ENCODE results near the gene SAMD11.
"Not testable (repeated sequence)": the region's sequence is repeated elsewhere in the genome, so short reads cannot be mapped to it uniquely, and the experiment has no call there.

The SAMD11 gene

DNA sequence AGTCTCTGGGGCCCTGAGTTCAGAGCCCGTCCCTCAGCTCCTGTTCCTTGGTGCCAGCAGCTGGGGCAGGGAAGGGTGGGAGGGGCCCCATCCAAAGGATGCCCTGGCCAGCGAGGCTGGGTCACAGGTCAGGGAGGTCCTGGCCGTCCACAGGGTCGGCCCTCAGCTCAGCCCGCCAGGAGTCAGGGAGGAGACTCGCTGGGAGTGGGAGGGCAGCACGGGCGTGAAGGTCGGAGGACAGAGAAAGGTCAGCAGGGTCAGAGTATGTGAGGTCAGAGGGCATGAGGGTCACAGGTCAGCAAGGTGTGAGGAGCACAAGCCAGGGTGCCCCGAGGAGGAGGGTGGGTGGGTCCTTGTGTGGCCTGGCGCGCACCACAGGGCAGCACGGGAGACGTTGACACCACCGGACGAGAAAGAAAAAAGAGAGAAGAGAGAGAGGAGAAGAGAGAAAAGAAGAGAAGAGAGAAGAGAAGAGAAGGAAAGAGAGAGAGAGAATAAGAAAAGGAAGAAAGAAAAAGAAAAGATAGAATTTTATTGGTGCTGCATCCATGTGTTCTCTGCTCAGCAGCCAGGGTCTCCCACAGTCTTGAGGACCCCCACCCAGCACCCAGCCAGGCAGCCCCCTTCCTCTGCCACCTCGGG is 51.1 kb downstream of the SAMD11 start:
- H3K27ac ChIP-seq = no peak overlapping the region
- H3K4me1 ChIP-seq (ENCODE audit: low read depth, poor library complexity, severe bottlenecking) = peaks cover 13% of the 10 kb centered on the region
- H3K4me3 ChIP-seq (IDR thresholded peaks at IDR 0.05; ENCODE audit: insufficient read depth, low read depth, low read length) = no peak overlapping the region
- TF ChIP-seq, protein P1, sequence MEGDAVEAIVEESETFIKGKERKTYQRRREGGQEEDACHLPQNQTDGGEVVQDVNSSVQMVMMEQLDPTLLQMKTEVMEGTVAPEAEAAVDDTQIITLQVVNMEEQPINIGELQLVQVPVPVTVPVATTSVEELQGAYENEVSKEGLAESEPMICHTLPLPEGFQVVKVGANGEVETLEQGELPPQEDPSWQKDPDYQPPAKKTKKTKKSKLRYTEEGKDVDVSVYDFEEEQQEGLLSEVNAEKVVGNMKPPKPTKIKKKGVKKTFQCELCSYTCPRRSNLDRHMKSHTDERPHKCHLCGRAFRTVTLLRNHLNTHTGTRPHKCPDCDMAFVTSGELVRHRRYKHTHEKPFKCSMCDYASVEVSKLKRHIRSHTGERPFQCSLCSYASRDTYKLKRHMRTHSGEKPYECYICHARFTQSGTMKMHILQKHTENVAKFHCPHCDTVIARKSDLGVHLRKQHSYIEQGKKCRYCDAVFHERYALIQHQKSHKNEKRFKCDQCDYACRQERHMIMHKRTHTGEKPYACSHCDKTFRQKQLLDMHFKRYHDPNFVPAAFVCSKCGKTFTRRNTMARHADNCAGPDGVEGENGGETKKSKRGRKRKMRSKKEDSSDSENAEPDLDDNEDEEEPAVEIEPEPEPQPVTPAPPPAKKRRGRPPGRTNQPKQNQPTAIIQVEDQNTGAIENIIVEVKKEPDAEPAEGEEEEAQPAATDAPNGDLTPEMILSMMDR (conservative IDR thresholded peaks at IDR 0.05; ENCODE audit: low read depth, low read length) = no peak
- no peak overlapping the region for H3K9ac ChIP-seq
- no peaks in the 10 kb centered on the region for H3K36me3 ChIP-seq (ENCODE audit: insufficient read depth)
- H3K79me2 ChIP-seq (ENCODE audit: insufficient read depth, low read depth) = no peaks in the 10 kb centered on the region
- peaks cover 37% of the 10 kb centered on the region for H3K27me3 ChIP-seq (ENCODE audit: insufficient read depth, low read depth)
- no peak overlapping the region for H3K4me2 ChIP-seq
- H2AFZ ChIP-seq (ENCODE audit: low read depth) = no peak overlapping the region
- H4K20me1 ChIP-seq (ENCODE audit: insufficient read depth) = no peaks in the 10 kb centered on the region

DNA sequence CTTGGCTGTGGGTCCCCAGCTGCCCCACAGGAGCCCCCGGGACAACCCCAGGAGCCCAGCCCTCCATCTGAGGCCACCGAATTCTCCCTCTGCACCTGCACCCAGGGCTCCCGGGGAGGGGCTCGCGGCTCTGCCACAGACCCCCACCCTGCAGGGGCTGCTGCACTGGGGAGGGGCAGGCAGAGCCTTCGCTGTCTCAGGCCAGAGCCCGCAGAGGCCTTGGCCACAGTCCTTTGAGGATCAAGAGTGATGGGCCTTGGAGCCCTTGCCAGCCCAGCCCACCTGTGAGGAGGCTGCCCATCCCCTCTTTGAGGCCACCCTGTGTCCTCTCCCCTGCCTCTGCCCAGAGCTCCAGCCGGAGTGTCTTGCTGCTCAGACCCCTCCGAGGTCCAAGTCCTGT is 51.6 kb downstream of the SAMD11 start:
- Histone ChIP-seq H3K4me2 (peak overlapping the region; percentile 95; the same call in 1 of the 2 replicates), H3K27ac (no peak overlapping the region), H3K4me1 (ENCODE audit: low read depth, poor library complexity, severe bottlenecking) (peaks cover 13% of the 10 kb centered on the region), H3K4me3 (IDR thresholded peaks at IDR 0.05; ENCODE audit: insufficient read depth, low read depth, low read length) (no peak overlapping the region), H3K36me3 (ENCODE audit: insufficient read depth) (no peaks in the 10 kb centered on the region), H2AFZ (ENCODE audit: low read depth) (peak overlapping the region; percentile 93; the same call in 1 of the 2 replicates), H3K9ac (no peak overlapping the region), H4K20me1 (ENCODE audit: insufficient read depth) (no peaks in the 10 kb centered on the region), H3K79me2 (ENCODE audit: insufficient read depth, low read depth) (no peaks in the 10 kb centered on the region), H3K27me3 (ENCODE audit: insufficient read depth, low read depth) (peaks cover 43% of the 10 kb centered on the region)
- TF ChIP-seq, protein P1 (conservative IDR thresholded peaks at IDR 0.05; ENCODE audit: low read depth, low read length) = no peak

DNA sequence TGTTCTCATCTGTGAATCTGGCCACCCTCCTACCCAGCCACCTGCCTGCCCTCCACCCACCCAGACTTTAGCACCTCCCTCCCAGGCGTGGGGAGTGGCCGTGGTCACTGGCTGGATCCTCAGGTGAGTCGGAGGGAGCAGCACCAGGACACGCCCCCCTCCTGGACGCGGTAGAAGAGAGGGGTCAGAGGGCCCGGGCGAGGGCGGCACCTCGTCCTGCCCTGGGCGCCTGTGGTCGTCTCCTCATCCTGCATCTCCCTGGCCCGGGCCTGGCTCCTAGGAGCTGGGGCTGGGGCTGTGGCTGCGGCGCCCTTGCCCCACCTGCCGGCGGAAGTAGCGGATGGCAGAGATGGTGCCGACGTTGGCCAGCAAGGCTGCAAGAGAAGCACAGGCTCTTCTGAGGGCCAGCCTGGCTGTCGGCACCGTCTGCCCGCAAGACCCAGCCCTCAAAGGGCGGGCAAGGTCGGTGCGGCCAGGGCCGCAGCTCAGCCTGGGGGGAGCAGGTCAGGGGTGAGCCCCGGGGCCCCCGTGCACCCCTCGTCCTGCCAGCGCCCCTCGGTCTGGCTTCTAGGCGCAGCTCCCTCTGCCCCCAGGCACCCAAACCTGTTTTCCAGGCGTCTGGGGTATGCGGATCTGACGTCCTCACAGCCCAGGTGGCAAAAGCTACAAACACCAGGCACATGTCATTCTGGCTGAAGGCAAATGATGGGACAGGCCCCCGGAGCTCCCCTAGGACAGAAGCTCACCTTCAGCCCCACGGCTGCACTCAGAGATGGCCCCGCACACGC is 52.4 kb downstream of the SAMD11 start:
- H2AFZ ChIP-seq (ENCODE audit: low read depth) = peak overlapping the region; percentile 93
- H4K20me1 ChIP-seq (ENCODE audit: insufficient read depth) = no peaks in the 10 kb centered on the region
- TF ChIP-seq, protein P1 (conservative IDR thresholded peaks at IDR 0.05; ENCODE audit: low read depth, low read length) = peak; percentile 74
- peaks cover 13% of the 10 kb centered on the region for H3K4me1 ChIP-seq (ENCODE audit: low read depth, poor library complexity, severe bottlenecking)
- no peaks in the 10 kb centered on the region for H3K79me2 ChIP-seq (ENCODE audit: insufficient read depth, low read depth)
- no peaks in the 10 kb centered on the region for H3K36me3 ChIP-seq (ENCODE audit: insufficient read depth)
- H3K4me3 ChIP-seq (IDR thresholded peaks at IDR 0.05; ENCODE audit: insufficient read depth, low read depth, low read length) = no peak overlapping the region
- no peak overlapping the region; the same call in 1 of the 2 replicates for H3K9ac ChIP-seq
- peak overlapping the region; percentile 95 for H3K4me2 ChIP-seq
- no peak overlapping the region for H3K27ac ChIP-seq
- peaks cover 49% of the 10 kb centered on the region for H3K27me3 ChIP-seq (ENCODE audit: insufficient read depth, low read depth)

DNA sequence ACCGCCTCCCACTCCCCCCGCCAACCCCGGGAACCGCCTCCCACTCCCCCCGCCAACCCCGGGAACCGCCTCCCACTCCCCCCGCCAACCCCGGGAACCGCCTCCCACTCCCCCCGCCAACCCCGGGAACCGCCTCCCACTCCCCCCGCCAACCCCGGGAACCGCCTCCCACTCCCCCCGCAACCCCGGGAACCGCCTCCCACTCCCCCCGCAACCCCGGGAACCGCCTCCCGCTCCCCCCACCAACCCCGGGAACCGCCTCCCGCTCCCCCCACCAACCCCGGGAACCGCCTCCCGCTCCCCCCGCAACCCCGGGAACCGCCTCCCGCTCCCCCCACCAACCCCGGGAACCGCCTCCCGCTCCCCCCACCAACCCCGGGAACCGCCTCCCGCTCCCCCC is 53.1 kb downstream of the SAMD11 start:
- not testable (repeated sequence) for H3K9ac ChIP-seq; H3K36me3 ChIP-seq (ENCODE audit: insufficient read depth); H3K4me3 ChIP-seq (IDR thresholded peaks at IDR 0.05; ENCODE audit: insufficient read depth, low read depth, low read length); H3K4me2 ChIP-seq; H2AFZ ChIP-seq (ENCODE audit: low read depth); H3K27ac ChIP-seq; H3K79me2 ChIP-seq (ENCODE audit: insufficient read depth, low read depth); H4K20me1 ChIP-seq (ENCODE audit: insufficient read depth)
- Histone ChIP-seq H3K27me3 (ENCODE audit: insufficient read depth, low read depth) (peaks cover 56% of the 10 kb centered on the region), H3K4me1 (ENCODE audit: low read depth, poor library complexity, severe bottlenecking) (peaks cover 15% of the 10 kb centered on the region)
